GM23248 (cell line): ENCODE results near the gene ZNF627. TPM values are rescaled to one million over a fixed set of nuclear protein-coding genes. Genes with fewer than 3 reads are reported as not detected.

ENCODE experiments used
- DNase-seq: peaks from one replicate; pipeline ENCODE4 v3.0.0-alpha.2; 2015
- H2AFZ ChIP-seq: fragments of 200-600 bp; sonication (generic); 2 replicates; pipeline ENCODE4 v1.6.1; 2016; ENCODE audit warnings: antibody characterized with exemption
- H3F3A ChIP-seq: fragments of 200-600 bp; sonication (generic); 2 replicates; pipeline ENCODE4 v1.6.1; 2016; ENCODE audit warnings: mild to moderate bottlenecking, antibody characterized with exemption, mixed run types; ENCODE audit not compliant: insufficient read depth
- H3K27ac ChIP-seq: fragments of 200-600 bp; sonication (generic); 2 replicates; pipeline ENCODE4 v1.5.1; 2016; ENCODE audit warnings: mild to moderate bottlenecking
- H3K27me3 ChIP-seq: fragments of 200-600 bp; sonication (generic); replicated peaks from 2 replicates; pipeline ENCODE4 v1.6.1; 2016; ENCODE audit warnings: mild to moderate bottlenecking; ENCODE audit not compliant: insufficient read depth
- H3K36me3 ChIP-seq: fragments of 200-600 bp; sonication (generic); 2 replicates; pipeline ENCODE4 v1.6.1; 2016; ENCODE audit warnings: low read depth, mild to moderate bottlenecking
- H3K4me1 ChIP-seq: fragments of 200-600 bp; sonication (generic); 2 replicates; pipeline ENCODE4 v1.6.1; 2016; ENCODE audit warnings: mild to moderate bottlenecking; ENCODE audit not compliant: insufficient read depth
- H3K4me2 ChIP-seq: fragments of 200-600 bp; sonication (generic); one replicate; pipeline ENCODE4 v1.6.1; 2016; ENCODE audit warnings: mild to moderate bottlenecking; ENCODE audit not compliant: unreplicated experiment
- H3K4me3 ChIP-seq: fragments of 200-600 bp; sonication (generic); 2 replicates; pipeline ENCODE4 v1.5.1; 2016; ENCODE audit warnings: mild to moderate bottlenecking
- H3K79me2 ChIP-seq: fragments of 200-600 bp; sonication (generic); 2 replicates; pipeline ENCODE4 v1.6.1; 2016; ENCODE audit warnings: mild to moderate bottlenecking; ENCODE audit not compliant: insufficient read depth
- H3K9ac ChIP-seq: fragments of 200-600 bp; sonication (generic); 2 replicates; pipeline ENCODE4 v1.6.1; 2016; ENCODE audit warnings: mild to moderate bottlenecking
- H3K9me2 ChIP-seq: fragments of 200-600 bp; sonication (generic); 2 replicates; pipeline ENCODE4 v1.6.1; 2016; ENCODE audit warnings: mixed run types, mild to moderate bottlenecking, moderate library complexity; ENCODE audit not compliant: insufficient read depth
- H3K9me3 ChIP-seq: fragments of 200-600 bp; sonication (generic); one replicate; pipeline ENCODE4 v1.6.1; 2017; ENCODE audit warnings: low read depth
- H4K20me1 ChIP-seq: fragments of 200-600 bp; sonication (generic); 2 replicates; pipeline ENCODE4 v1.6.0; 2016; ENCODE audit not compliant: insufficient read depth
- EZH2 ChIP-seq: fragments of 200-600 bp; sonication (generic); IDR thresholded peaks from 2 replicates; pipeline ENCODE4 v1.6.1; 2018; ENCODE audit warnings: antibody characterized with exemption, mild to moderate bottlenecking; ENCODE audit not compliant: insufficient read depth, poor library complexity, severe bottlenecking
- EZH2phosphoT487 ChIP-seq: fragments of 200-600 bp; sonication (generic); IDR thresholded peaks from 2 replicates; pipeline ENCODE4 v1.6.1; 2018; ENCODE audit warnings: antibody characterized with exemption, moderate library complexity, mild to moderate bottlenecking, low read depth; ENCODE audit not compliant: insufficient read depth
- WGBS, 2 experiments: methylation state at CpG; one replicate each; pipeline ENCODE4 v1.1.6; 2015 to 2017; ENCODE audit warnings: low lambda C conversion rate in 2 of 2, low coverage in 1 of 2; ENCODE audit errors: missing lambda C conversion rate in 2 of 2; 5-methylcytosine and 5-hydroxymethylcytosine counted together
- in situ Hi-C: fragments of 300-500 bp; cut with MboI; formaldehyde crosslinking; loops from 2 replicates; pipeline ENCODE4 v1.15.0; 2020
- polyA plus RNA-seq: library from polyadenylated mRNA; unstranded; fragments of >200 nt; fragmentation: Nextera tagmentation; extraction: Ambion mirVana; gene quantifications from 2 replicates; pipeline ENCODE4 v1.2.1, GENCODE V29; 2016
- total RNA-seq: library from RNA; depleted of rRNA; stranded (reverse); fragments of >200 nt; shearing (Covaris generic); gene quantifications from 2 replicates; pipeline ENCODE4 v1.2.3, GENCODE V29; 2014

Gene ZNF627
- total and polyA plus RNA-seq, 2 experiments from 2014 or later = 7.7 to 13.8 TPM

- Histone ChIP-seq H3K4me3 (peak overlapping the region; percentile 2; the same call in 1 of the 2 replicates), H4K20me1 (no peaks in the 10 kb centered on the region), H3K36me3 (no peaks in the 10 kb centered on the region), H3F3A (no peaks in the 10 kb centered on the region), H3K9ac (no peak overlapping the region), H3K27me3 (no peaks in the 10 kb centered on the region), H3K4me2 (peak overlapping the region; percentile 30), H3K9me2 (no peaks in the 10 kb centered on the region), H3K9me3 (no peaks in the 10 kb centered on the region), H3K4me1 (peaks cover 8% of the 10 kb centered on the region; the same call in 1 of the 2 replicates), H3K79me2 (no peaks in the 10 kb centered on the region), H2AFZ (peak overlapping the region; percentile 48), H3K27ac (no peak overlapping the region)
- TF ChIP-seq EZH2 (no peak), EZH2phosphoT487 (no peak)
- WGBS, 2 experiments = 11% methylated on average over 3 of the region's 3 CpGs
- DNase-seq = peak; percentile 71
- in situ Hi-C loops = loop anchor here (10.0 kb wide), 1 partner anchor 87 kb away; no protein-coding TSS in a partner anchor
These were observed 15.5 kb upstream of the ZNF627 start for GRCh38 chr19:11581740-11582139.

- no peak for DNase-seq
- H3K4me3 ChIP-seq = no peak overlapping the region
- no peaks in the 10 kb centered on the region for H3K79me2 ChIP-seq
- no peaks in the 10 kb centered on the region for H3K36me3 ChIP-seq
- no peaks in the 10 kb centered on the region for H4K20me1 ChIP-seq
- H3K9ac ChIP-seq = no peak overlapping the region
- no peaks in the 10 kb centered on the region for H3K9me2 ChIP-seq
- peaks cover 4% of the 10 kb centered on the region; the same call in 1 of the 2 replicates for H3K4me1 ChIP-seq
- in situ Hi-C loops = loop anchor here (10.0 kb wide), 1 partner anchor 92 kb away; no protein-coding TSS in a partner anchor
- no peak overlapping the region for H2AFZ ChIP-seq
- no peaks in the 10 kb centered on the region for H3K27me3 ChIP-seq
- H3K4me2 ChIP-seq = no peak overlapping the region
- no peaks in the 10 kb centered on the region for H3K9me3 ChIP-seq
- TF ChIP-seq EZH2 (no peak), EZH2phosphoT487 (no peak)
- no peak overlapping the region for H3K27ac ChIP-seq
- WGBS, 2 experiments = 51 to 59% methylated on average over 6 of the region's 6 CpGs
- no peaks in the 10 kb centered on the region for H3F3A ChIP-seq
These were observed 11.0 kb upstream of the ZNF627 start for GRCh38 chr19:11586331-11586730.

GRCh38 chr19:11587302-11587974 lies 9.8 kb upstream of the ZNF627 start:
- Histone ChIP-seq H3K4me3 (0 out of 2 replicates have a peak overlapping the region, but pooled peaks have one; percentile 17), H3K4me1 (no peaks in the 10 kb centered on the region), H3K9me3 (no peaks in the 10 kb centered on the region), H3K27me3 (no peaks in the 10 kb centered on the region), H3K9me2 (no peaks in the 10 kb centered on the region), H3K4me2 (peak overlapping the region; percentile 50), H3K36me3 (no peaks in the 10 kb centered on the region), H3K79me2 (no peaks in the 10 kb centered on the region), H3K27ac (no peak overlapping the region), H4K20me1 (no peaks in the 10 kb centered on the region), H2AFZ (peak overlapping the region; percentile 71), H3F3A (no peaks in the 10 kb centered on the region), H3K9ac (0 out of 2 replicates have a peak overlapping the region, but pooled peaks have one; percentile 5)
- peak; percentile 89 for DNase-seq
- TF ChIP-seq EZH2 (no peak), EZH2phosphoT487 (no peak)
- WGBS, 2 experiments = 6% methylated on average over 6 to 7 of the region's 7 CpGs
- in situ Hi-C loops = loop anchor here (10.0 kb wide), 1 partner anchor 93 kb away; no protein-coding TSS in a partner anchor

GRCh38 chr19:11587975-11588631 lies 9.2 kb upstream of the ZNF627 start:
- Histone ChIP-seq H3K4me1 (no peaks in the 10 kb centered on the region), H2AFZ (peak overlapping the region; percentile 71), H3K79me2 (no peaks in the 10 kb centered on the region), H3K4me2 (peak overlapping the region; percentile 50), H3K9me3 (no peaks in the 10 kb centered on the region), H3K4me3 (0 out of 2 replicates have a peak overlapping the region, but pooled peaks have one; percentile 17), H3K9ac (0 out of 2 replicates have a peak overlapping the region, but pooled peaks have one; percentile 5), H3F3A (no peaks in the 10 kb centered on the region), H3K27me3 (no peaks in the 10 kb centered on the region), H3K9me2 (no peaks in the 10 kb centered on the region), H4K20me1 (no peaks in the 10 kb centered on the region), H3K27ac (no peak overlapping the region), H3K36me3 (no peaks in the 10 kb centered on the region)
- DNase-seq = no peak
- WGBS, 2 experiments = 49 to 52% methylated on average over 13 of the region's 13 CpGs
- TF ChIP-seq EZH2phosphoT487 (no peak), EZH2 (no peak)
- in situ Hi-C loops = loop anchor here (10.0 kb wide), 1 partner anchor 93 kb away; no protein-coding TSS in a partner anchor
